Glutamatergic neuron (in vitro differentiated cells): Measurements from ENCODE around the gene ALPP. TPM values are rescaled to one million over a fixed set of nuclear protein-coding genes. Genes with fewer than 3 reads are reported as not detected.
"Not testable (repeated sequence)": the region's sequence is repeated elsewhere in the genome, so short reads cannot be mapped to it uniquely, and the experiment has no call there.

Experiments
- DNase-seq: peaks from one replicate; pipeline ENCODE4 v3.0.0; 2022
- H3K27ac Mint-ChIP-seq: one replicate; pipeline ENCODE4 v1.8.0; 2020; ENCODE audit warnings: mild to moderate bottlenecking, mixed read lengths, inconsistent platforms; ENCODE audit not compliant: unreplicated experiment
- H3K27me3 Mint-ChIP-seq: one replicate; pipeline ENCODE4 v1.8.0; 2020; ENCODE audit warnings: mild to moderate bottlenecking, moderate library complexity, mixed read lengths, inconsistent platforms; ENCODE audit not compliant: unreplicated experiment
- H3K36me3 Mint-ChIP-seq: one replicate; pipeline ENCODE4 v1.8.0; 2020; ENCODE audit warnings: mild to moderate bottlenecking, mixed read lengths, inconsistent platforms; ENCODE audit not compliant: unreplicated experiment
- H3K4me1 Mint-ChIP-seq: one replicate; pipeline ENCODE4 v1.8.0; 2020; ENCODE audit warnings: mild to moderate bottlenecking, low read depth, mixed read lengths, inconsistent platforms; ENCODE audit not compliant: unreplicated experiment
- H3K4me3 Mint-ChIP-seq: one replicate; pipeline ENCODE4 v1.8.0; 2020; ENCODE audit warnings: mild to moderate bottlenecking, mixed read lengths, inconsistent platforms; ENCODE audit not compliant: unreplicated experiment
- H3K9me3 Mint-ChIP-seq: one replicate; pipeline ENCODE4 v1.8.0; 2020; ENCODE audit warnings: mild to moderate bottlenecking, moderate library complexity, mixed read lengths, inconsistent platforms; ENCODE audit not compliant: unreplicated experiment
- total RNA-seq: library from RNA; stranded (reverse); fragmentation: NEBNext Ultra II Directional; extraction: Animal tissue kit (Norgen Biotek cat#: 25700); gene quantifications from one replicate; pipeline ENCODE4 v1.2.1, GENCODE V29; 2021; ENCODE audit not compliant: unreplicated experiment
- TF ChIP-seq, protein P1 (sequence below): fragments of 200-600 bp; sonication (generic); IDR thresholded peaks from one replicate; pipeline ENCODE4 v1.5.0; 2021; ENCODE audit not compliant: partially characterized antibody, unreplicated experiment

Gene ALPP
- total RNA-seq, 1 donor from 2014 or later = 0.34 TPM

DNA sequence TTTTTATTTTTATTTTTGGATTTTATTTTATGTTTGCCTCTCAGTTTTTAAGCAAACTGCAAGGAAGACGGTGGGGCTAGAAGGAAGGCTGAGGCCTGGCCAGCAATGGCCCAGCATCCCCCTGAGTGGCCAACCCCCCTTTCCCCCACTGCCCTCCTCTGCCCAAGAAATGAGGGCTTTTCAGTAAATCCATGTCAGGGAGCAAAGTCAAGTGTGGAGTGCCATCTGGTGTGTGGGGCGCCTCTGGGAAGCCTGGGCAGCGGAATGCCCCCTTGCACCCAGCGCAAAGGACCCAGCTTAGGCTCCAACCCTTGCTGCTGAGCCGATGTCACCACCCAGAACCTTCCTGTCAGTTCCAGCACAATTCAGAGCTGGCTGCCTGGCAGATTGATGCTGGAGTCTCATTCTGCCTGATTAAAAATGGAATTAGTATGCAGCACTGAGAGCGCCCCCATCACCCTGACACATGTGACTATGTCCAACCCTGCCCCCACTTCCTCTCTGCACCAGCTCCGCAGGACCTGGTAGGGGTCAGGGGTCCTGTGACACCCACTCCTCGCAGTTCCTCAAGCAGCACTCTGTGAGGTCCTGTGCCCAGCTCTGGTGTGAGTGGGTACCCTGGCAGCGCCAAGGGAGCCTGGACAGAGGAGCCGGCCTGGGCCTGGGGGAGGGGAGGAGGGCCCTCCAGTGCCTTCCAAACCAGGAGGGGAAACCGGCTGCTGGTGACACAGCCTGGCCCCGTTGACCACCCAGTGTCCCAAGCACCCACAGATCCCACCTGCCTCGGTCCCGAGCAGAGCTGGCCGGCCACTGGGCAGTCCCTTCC is 9.2 kb upstream of the ALPP start:
- no peaks in the 10 kb centered on the region for H3K36me3 Mint-ChIP-seq
- no peaks in the 10 kb centered on the region for H3K27me3 Mint-ChIP-seq
- no peak overlapping the region for H3K4me3 Mint-ChIP-seq
- no peaks in the 10 kb centered on the region for H3K4me1 Mint-ChIP-seq
- no peak overlapping the region for H3K27ac Mint-ChIP-seq
- H3K9me3 Mint-ChIP-seq = no peaks in the 10 kb centered on the region
- TF ChIP-seq, protein P1, sequence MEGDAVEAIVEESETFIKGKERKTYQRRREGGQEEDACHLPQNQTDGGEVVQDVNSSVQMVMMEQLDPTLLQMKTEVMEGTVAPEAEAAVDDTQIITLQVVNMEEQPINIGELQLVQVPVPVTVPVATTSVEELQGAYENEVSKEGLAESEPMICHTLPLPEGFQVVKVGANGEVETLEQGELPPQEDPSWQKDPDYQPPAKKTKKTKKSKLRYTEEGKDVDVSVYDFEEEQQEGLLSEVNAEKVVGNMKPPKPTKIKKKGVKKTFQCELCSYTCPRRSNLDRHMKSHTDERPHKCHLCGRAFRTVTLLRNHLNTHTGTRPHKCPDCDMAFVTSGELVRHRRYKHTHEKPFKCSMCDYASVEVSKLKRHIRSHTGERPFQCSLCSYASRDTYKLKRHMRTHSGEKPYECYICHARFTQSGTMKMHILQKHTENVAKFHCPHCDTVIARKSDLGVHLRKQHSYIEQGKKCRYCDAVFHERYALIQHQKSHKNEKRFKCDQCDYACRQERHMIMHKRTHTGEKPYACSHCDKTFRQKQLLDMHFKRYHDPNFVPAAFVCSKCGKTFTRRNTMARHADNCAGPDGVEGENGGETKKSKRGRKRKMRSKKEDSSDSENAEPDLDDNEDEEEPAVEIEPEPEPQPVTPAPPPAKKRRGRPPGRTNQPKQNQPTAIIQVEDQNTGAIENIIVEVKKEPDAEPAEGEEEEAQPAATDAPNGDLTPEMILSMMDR = no peak
- no peak for DNase-seq

DNA sequence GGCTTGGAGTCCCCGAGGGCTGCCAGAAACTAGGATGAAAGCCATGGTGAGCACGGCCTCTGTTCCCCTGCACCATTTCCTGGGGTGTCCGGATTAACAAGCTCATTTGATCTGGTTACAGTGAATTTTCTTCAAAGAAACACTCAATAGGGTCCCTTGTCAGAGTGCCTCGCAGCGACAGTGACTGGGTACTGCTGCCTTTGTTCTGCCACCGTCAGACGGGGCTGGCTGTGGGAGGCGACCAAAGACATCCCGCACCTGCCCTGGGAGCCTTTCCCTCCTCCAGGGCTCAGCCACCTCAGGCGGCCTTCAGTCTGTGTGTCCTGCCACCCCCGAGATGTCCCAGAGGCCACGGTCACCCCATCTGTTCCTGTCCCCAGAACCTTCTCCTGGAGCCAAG is 8.5 kb upstream of the ALPP start:
- not testable (repeated sequence) for H3K27ac Mint-ChIP-seq, H3K4me1 Mint-ChIP-seq, DNase-seq, H3K4me3 Mint-ChIP-seq, H3K9me3 Mint-ChIP-seq, H3K36me3 Mint-ChIP-seq, H3K27me3 Mint-ChIP-seq

DNA sequence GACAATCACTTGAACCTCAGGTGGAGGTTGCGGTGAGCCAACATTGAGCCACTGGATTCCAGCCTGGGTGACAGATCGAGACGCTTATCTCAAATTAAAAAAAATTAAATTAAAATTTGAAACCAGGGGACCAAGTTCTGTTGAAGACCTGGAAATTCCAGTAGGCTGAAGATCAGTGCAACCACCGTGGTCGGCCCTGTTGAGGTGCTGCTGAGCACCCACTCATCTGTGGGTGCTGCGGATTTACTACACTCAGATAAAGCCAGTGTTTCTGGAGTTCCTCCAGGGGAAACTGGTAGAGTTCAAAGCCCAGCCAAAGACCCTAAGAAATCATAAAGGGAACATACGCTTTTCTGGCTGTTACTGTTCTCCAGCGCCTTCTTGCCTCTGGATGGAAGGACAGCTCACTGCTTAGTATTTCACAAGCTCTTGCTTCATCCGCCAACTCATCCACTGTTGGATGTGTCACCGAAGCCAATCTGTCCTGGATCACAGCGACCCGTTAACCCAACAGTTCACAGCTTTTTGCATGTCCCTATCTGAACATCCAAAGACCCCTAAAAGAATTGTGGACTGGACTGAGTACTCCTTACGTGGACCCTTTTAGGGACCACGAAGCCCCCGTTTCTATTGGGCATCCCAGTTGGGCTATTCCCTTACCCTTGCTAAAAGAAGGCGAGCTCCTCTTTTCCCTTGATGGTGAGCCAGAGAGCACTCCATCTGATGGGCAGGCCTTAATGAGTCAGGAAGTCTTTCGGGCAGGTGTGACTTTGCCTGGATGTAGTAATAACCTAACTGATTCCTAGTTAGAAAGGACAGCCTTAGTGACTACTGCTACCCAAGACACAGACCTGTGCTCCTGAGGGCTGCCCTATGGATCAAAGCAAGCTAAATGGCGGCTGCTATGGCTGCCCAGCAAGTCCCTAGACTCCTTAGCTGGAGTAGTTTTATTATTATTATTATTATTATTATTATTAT is 6.0 kb upstream of the ALPP start:
- H3K9me3 Mint-ChIP-seq = peaks cover 3% of the 10 kb centered on the region
- no peak overlapping the region for H3K27ac Mint-ChIP-seq
- no peak overlapping the region for H3K4me3 Mint-ChIP-seq
- H3K27me3 Mint-ChIP-seq = no peaks in the 10 kb centered on the region
- H3K36me3 Mint-ChIP-seq = no peaks in the 10 kb centered on the region
- no peaks in the 10 kb centered on the region for H3K4me1 Mint-ChIP-seq
- TF ChIP-seq, protein P1 = no peak
- no peak for DNase-seq

DNA sequence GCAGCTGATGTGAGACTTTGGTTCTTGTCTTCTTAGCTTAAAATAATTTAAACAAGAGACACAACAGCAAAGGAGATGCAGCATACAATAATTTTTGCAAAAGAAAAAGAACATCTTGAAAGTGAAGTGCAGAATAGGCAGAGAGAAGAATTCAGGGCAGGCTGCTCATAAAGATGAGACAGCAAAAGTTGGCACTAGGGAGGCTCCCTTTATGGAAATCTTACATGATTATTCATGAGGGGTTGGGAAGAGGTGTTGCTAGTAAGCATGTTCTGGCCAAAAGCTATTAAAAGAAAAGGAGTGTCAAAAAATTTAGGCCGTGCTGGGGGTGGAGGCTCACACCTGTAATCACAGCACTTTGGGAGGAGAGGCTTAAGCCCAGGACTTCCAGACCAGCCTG is 4.2 kb upstream of the ALPP start:
- H3K9me3 Mint-ChIP-seq = peaks cover 3% of the 10 kb centered on the region
- no peak overlapping the region for H3K27ac Mint-ChIP-seq
- no peak for DNase-seq
- no peaks in the 10 kb centered on the region for H3K27me3 Mint-ChIP-seq
- no peaks in the 10 kb centered on the region for H3K4me1 Mint-ChIP-seq
- no peak overlapping the region for H3K4me3 Mint-ChIP-seq
- TF ChIP-seq, protein P1 = no peak
- no peaks in the 10 kb centered on the region for H3K36me3 Mint-ChIP-seq

DNA sequence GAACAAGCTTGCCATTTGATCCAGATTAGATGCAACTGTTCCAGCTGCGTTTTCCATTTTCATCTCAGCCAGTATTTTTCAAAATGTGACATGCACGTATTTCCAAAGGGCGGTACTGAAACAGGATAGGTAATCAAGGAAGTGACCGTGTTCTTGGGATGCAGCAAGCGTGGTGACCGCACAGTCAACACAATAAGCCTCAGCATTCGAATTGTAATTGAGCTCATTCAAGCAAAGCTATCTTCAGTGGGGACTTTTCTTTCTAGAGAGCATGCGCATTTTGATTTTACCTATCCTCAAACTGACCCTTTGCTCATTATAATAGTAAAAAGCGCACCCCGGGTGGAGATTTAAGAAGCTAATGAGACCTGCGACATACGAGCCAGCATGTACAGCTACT is 3.4 kb upstream of the ALPP start:
- Mint-ChIP-seq H3K27me3 (no peaks in the 10 kb centered on the region), H3K9me3 (peaks cover 3% of the 10 kb centered on the region), H3K4me1 (no peaks in the 10 kb centered on the region), H3K27ac (no peak overlapping the region), H3K4me3 (no peak overlapping the region), H3K36me3 (no peaks in the 10 kb centered on the region)
- DNase-seq = no peak
- TF ChIP-seq, protein P1 = no peak
